H1 (cell line): ENCODE measurements around the gene SHC1. TPM values are rescaled to one million over a fixed set of nuclear protein-coding genes. Genes with fewer than 3 reads are reported as not detected.

Source experiments
- CTCF ChIA-PET: fragments of 300-600 bp; sonication (Branson Sonifier 250); formaldehyde crosslinking; loops from one replicate; lab custom pipeline; 2021; ENCODE audit not compliant: partially characterized antibody; lab: Charles Lee
- POLR2A ChIA-PET: fragments of 300-600 bp; sonication (Branson Sonifier 250); formaldehyde crosslinking; loops from one replicate; lab custom pipeline; 2021; ENCODE audit warnings: inconsistent platforms; ENCODE audit not compliant: partially characterized antibody; lab: Charles Lee
- DNase-seq, 2 experiments: peaks; one replicate each; pipeline versions ENCODE4 v3.0.0 to v3.0.0-alpha.2; 2010 to 2022; ENCODE audit warnings: low spot score in 2 of 2, low read depth in 1 of 2, mixed read lengths in 1 of 2
- FAIRE-seq: peaks from 2 replicates; lab custom pipeline; 2011; peaks lifted over from hg19 to GRCh38; lab: Jason Lieb, UNC
- H2AFZ ChIP-seq: 2 replicates; pipeline ENCODE4 v1.8.1; 2012; ENCODE audit warnings: low read length, inconsistent platforms
- H2AK5ac ChIP-seq: 2 replicates; pipeline ENCODE4 v1.6.1; 2013; ENCODE audit warnings: low read depth, low read length
- H2BK120ac ChIP-seq: replicated peaks from 2 replicates; pipeline ENCODE3; 2013; ENCODE audit warnings: low read depth, low read length, inconsistent platforms
- H2BK12ac ChIP-seq: 2 replicates; pipeline ENCODE4 v1.6.1; 2013; ENCODE audit warnings: low read depth, low read length
- H2BK15ac ChIP-seq: 2 replicates; pipeline ENCODE4 v1.6.1; 2013; ENCODE audit warnings: low read length
- H2BK20ac ChIP-seq: 2 replicates; pipeline ENCODE4 v1.6.1; 2013; ENCODE audit warnings: low read length
- H2BK5ac ChIP-seq: 2 replicates; pipeline ENCODE4 v1.6.1; 2013; ENCODE audit warnings: low read depth, low read length
- H3K14ac ChIP-seq: 2 replicates; pipeline ENCODE4 v1.6.1; 2013; ENCODE audit warnings: inconsistent platforms; ENCODE audit not compliant: insufficient read length
- H3K18ac ChIP-seq: 2 replicates; pipeline ENCODE4 v1.6.1; 2013; ENCODE audit warnings: low read length; ENCODE audit errors: extremely low read depth
- H3K23ac ChIP-seq: 2 replicates; pipeline ENCODE4 v1.6.1; 2013; ENCODE audit warnings: inconsistent platforms; ENCODE audit not compliant: insufficient read length
- H3K23me2 ChIP-seq: 2 replicates; pipeline ENCODE4 v1.6.1; 2013; ENCODE audit warnings: low read depth, low read length
- H3K27ac ChIP-seq: 2 replicates; pipeline ENCODE4 v1.6.1; 2011; ENCODE audit warnings: low read depth, low read length, inconsistent platforms
- H3K27me3 ChIP-seq, 4 experiments: replicated peaks in 1 of 4; 1 replicate in 1 of 4; 2 replicates in 3 of 4; pipeline versions ENCODE4 v1.6.1 to v1.8.1; 2011 to 2013; ENCODE audit warnings: low read length in 3 of 4, mild to moderate bottlenecking in 3 of 4, inconsistent platforms in 2 of 4, mixed read lengths in 2 of 4, moderate library complexity in 1 of 4; ENCODE audit not compliant: control insufficient read depth in 3 of 4, insufficient read depth in 3 of 4; ENCODE audit errors: extremely low read depth in 1 of 4
- H3K36me3 ChIP-seq, 4 experiments: 2 replicates each; pipeline versions ENCODE4 v1.6.1 to v1.8.1; 2011 to 2013; ENCODE audit warnings: mild to moderate bottlenecking in 4 of 4, low read length in 3 of 4, moderate library complexity in 2 of 4, control low read depth in 1 of 4, inconsistent platforms in 1 of 4; ENCODE audit not compliant: insufficient read depth in 4 of 4, control insufficient read depth in 2 of 4
- H3K4ac ChIP-seq: replicated peaks from 2 replicates; pipeline ENCODE3; 2013; ENCODE audit warnings: low read length, low read depth, mixed read lengths, inconsistent platforms; ENCODE audit not compliant: insufficient read length
- H3K4me1 ChIP-seq, 4 experiments: replicated peaks in 1 of 4; 1 replicate in 1 of 4; 2 replicates in 3 of 4; pipeline versions ENCODE4 v1.6.1 to v1.8.1; 2011 to 2013; ENCODE audit warnings: low read length in 3 of 4, inconsistent platforms in 2 of 4, mixed read lengths in 1 of 4; ENCODE audit not compliant: insufficient read depth in 4 of 4, control insufficient read depth in 3 of 4
- H3K4me2 ChIP-seq, 2 experiments: 2 replicates each; pipeline versions ENCODE4 v1.6.1 to v1.8.1; 2011 to 2013; ENCODE audit warnings: low read depth in 2 of 2, low read length in 2 of 2, control low read depth in 1 of 2, inconsistent platforms in 1 of 2, mild to moderate bottlenecking in 1 of 2; ENCODE audit not compliant: insufficient read depth in 1 of 2
- H3K4me3 ChIP-seq, 4 experiments: fragments of 200-600, 300-600 bp in 1 of 4; sonication (generic), shearing (Covaris generic), sonication (Bioruptor Twin) in 1 of 4; 2 replicates each; pipeline versions ENCODE4 v1.5.1 to v1.8.1; 2011 to 2016; ENCODE audit warnings: low read length in 4 of 4, low read depth in 3 of 4, control low read depth in 2 of 4, inconsistent platforms in 2 of 4, mild to moderate bottlenecking in 2 of 4, mixed read lengths in 1 of 4, moderate library complexity in 1 of 4; ENCODE audit not compliant: insufficient read depth in 2 of 4; ENCODE audit errors: extremely low read depth in 1 of 4
- H3K56ac ChIP-seq: replicated peaks from 2 replicates; pipeline ENCODE3; 2013; ENCODE audit warnings: low read depth, mild to moderate bottlenecking, mixed read lengths, low read length, inconsistent platforms; ENCODE audit not compliant: insufficient read length
- H3K79me1 ChIP-seq: 2 replicates; pipeline ENCODE4 v1.6.1; 2013; ENCODE audit warnings: low read depth, low read length, control low read depth
- H3K79me2 ChIP-seq, 2 experiments: 2 replicates each; pipeline versions ENCODE4 v1.6.1 to v1.8.1; 2012 to 2013; ENCODE audit warnings: low read length in 2 of 2, mild to moderate bottlenecking in 2 of 2, inconsistent platforms in 1 of 2; ENCODE audit not compliant: insufficient read depth in 2 of 2, control insufficient read depth in 1 of 2
- H3K9ac ChIP-seq, 4 experiments: replicated peaks in 1 of 4; 1 replicate in 1 of 4; 2 replicates in 3 of 4; pipeline versions ENCODE4 v1.6.1 to v1.8.1; 2011 to 2013; ENCODE audit warnings: low read depth in 3 of 4, low read length in 3 of 4, control low read depth in 2 of 4, mild to moderate bottlenecking in 2 of 4, moderate library complexity in 2 of 4, inconsistent platforms in 1 of 4; ENCODE audit errors: extremely low read depth in 1 of 4
- H3K9me3 ChIP-seq, 2 experiments: 2 replicates each; pipeline versions ENCODE4 v1.6.1 to v1.8.1; 2012 to 2013; ENCODE audit warnings: mild to moderate bottlenecking in 2 of 2, moderate library complexity in 2 of 2, control low read depth in 1 of 2, inconsistent platforms in 1 of 2, low read depth in 1 of 2, low read length in 1 of 2, mixed read lengths in 1 of 2; ENCODE audit not compliant: insufficient read depth in 2 of 2
- H4K20me1 ChIP-seq, 2 experiments: replicated peaks in 1 of 2; 2 replicates each; pipeline versions ENCODE3 to v1.8.1; 2011 to 2013; ENCODE audit warnings: inconsistent platforms in 2 of 2, low read length in 2 of 2, mild to moderate bottlenecking in 1 of 2; ENCODE audit not compliant: insufficient read depth in 2 of 2, control insufficient read depth in 1 of 2
- H4K5ac ChIP-seq: 2 replicates; pipeline ENCODE4 v1.6.1; 2013; ENCODE audit warnings: low read length, low read depth, mixed read lengths, inconsistent platforms; ENCODE audit not compliant: insufficient read length
- H4K8ac ChIP-seq: 2 replicates; pipeline ENCODE4 v1.8.0; 2013; ENCODE audit warnings: mild to moderate bottlenecking, moderate library complexity, low read length, inconsistent platforms; ENCODE audit not compliant: insufficient read depth; ENCODE audit errors: extremely low read depth
- H4K91ac ChIP-seq: replicated peaks from 2 replicates; pipeline ENCODE3; 2013; ENCODE audit warnings: low read length, mixed read lengths, inconsistent platforms; ENCODE audit not compliant: insufficient read length
- ATF2 ChIP-seq: IDR thresholded peaks from 2 replicates; pipeline ENCODE4 v1.6.1; 2012; ENCODE audit warnings: low read length, inconsistent platforms
- CEBPB ChIP-seq: IDR thresholded peaks from 2 replicates; pipeline ENCODE4 v1.6.1; 2012; ENCODE audit warnings: low read depth, low read length
- HDAC2 ChIP-seq, 2 experiments: fragments of 300-600 bp in 1 of 2; sonication (generic) in 1 of 2; IDR thresholded peaks; 2 replicates each; pipeline ENCODE4 v1.6.1; 2011 to 2012; ENCODE audit warnings: low read depth in 2 of 2, low read length in 2 of 2, mild to moderate bottlenecking in 2 of 2, moderate library complexity in 2 of 2, borderline replicate concordance in 1 of 2, inconsistent platforms in 1 of 2
- NRF1 ChIP-seq: IDR thresholded peaks from 2 replicates; pipeline ENCODE4 v1.6.1; 2011; ENCODE audit warnings: mild to moderate bottlenecking, low read depth, low read length, improper control_type of control experiment
- SAP30 ChIP-seq: fragments of 300-600 bp; sonication (generic); IDR thresholded peaks from 2 replicates; pipeline ENCODE4 v1.7.1; 2012; ENCODE audit warnings: low read length, moderate library complexity, mild to moderate bottlenecking, inconsistent platforms; ENCODE audit not compliant: insufficient read depth, insufficient replicate concordance
- SIN3A ChIP-seq, 2 experiments: IDR thresholded peaks in 1 of 2; conservative IDR thresholded peaks in 1 of 2; 2 replicates each; pipeline ENCODE4 v1.6.1; 2011 to 2012; ENCODE audit warnings: low read length in 2 of 2, improper control_type of control experiment in 1 of 2, low read depth in 1 of 2, mild to moderate bottlenecking in 1 of 2
- SP2 ChIP-seq: IDR thresholded peaks from 2 replicates; pipeline ENCODE4 v1.6.1; 2012; ENCODE audit warnings: mild to moderate bottlenecking, low read length, inconsistent platforms
- WGBS, 2 experiments: shearing (Covaris generic) in 1 of 2; methylation state at CpG; one replicate each; pipeline versions ENCODE4 v1.1.6 to v1.1.7; 2013 to 2015; ENCODE audit warnings: low lambda C conversion rate in 2 of 2, mixed read lengths in 2 of 2, inconsistent platforms in 1 of 2, low coverage in 1 of 2, missing lambda C conversion rate in 1 of 2; ENCODE audit not compliant: insufficient replicate concordance in 2 of 2, insufficient coverage in 1 of 2, insufficient read length in 1 of 2; ENCODE audit errors: extremely low coverage in 1 of 2, missing lambda C conversion rate in 1 of 2; 5-methylcytosine and 5-hydroxymethylcytosine counted together
- polyA plus RNA-seq, 7 experiments: library from polyadenylated mRNA; depleted of rRNA in 3 of 7; stranded (reverse) in 5 of 7; unstranded in 2 of 7; fragments of >200 nt in 5 of 7; fragments of 200-250 nt in 2 of 7; gene quantifications; 1 replicate in 5 of 7; 2 replicates in 1 of 7; 4 replicates in 1 of 7; pipeline versions ENCODE4 v1.2.1 to v1.2.3, GENCODE V29; 2011 to 2013; ENCODE audit warnings: missing spikeins in 2 of 7, mixed read lengths in 2 of 7
- total RNA-seq: library from RNA; stranded (reverse); fragmentation: NEBNext Ultra II Directional; extraction: Animal tissue kit (Norgen Biotek cat#: 25700); gene quantifications from 2 replicates; pipeline ENCODE4 v1.2.1, GENCODE V29; 2021
- TF ChIP-seq, protein P1 (sequence below): IDR thresholded peaks from 2 replicates; pipeline ENCODE4 v1.6.1; 2011; ENCODE audit warnings: low read length, improper control_type of control experiment

The SHC1 gene
- total and polyA plus RNA-seq, 2 of the 8 experiments (the other 6 are each of a cell fraction or from before 2014, with no cell fraction given), result 177 to 212 TPM

- H3K14ac ChIP-seq, result no peak overlapping the region
- POLR2A ChIA-PET, result interaction anchor here (0.7 to 42.8 kb wide), 7 partner anchors 6 to 55 kb away, joined by 3 to 702 read pairs (median 120); partner anchors contain the start of genes FLAD1, LENEP, PBXIP1 and PYGO2
- H4K5ac ChIP-seq, result peak overlapping the region; percentile 36
- peaks cover 3 to 13% (median 11%) of the 10 kb centered on the region in 4 experiments; a peak in 6 of 7 replicates for H3K4me1 ChIP-seq
- H3K27ac ChIP-seq, result peak overlapping the region; percentile 85
- H2BK5ac ChIP-seq, result peak overlapping the region; percentile 94
- H4K20me1 ChIP-seq, result peaks cover 2 to 8% of the 10 kb centered on the region in 2 experiments
- H2BK20ac ChIP-seq, result no peak overlapping the region
- peak overlapping the region; percentile 70 to 98 (median 86) for H3K9ac ChIP-seq
- peak overlapping the region; percentile 79 for H4K91ac ChIP-seq
- WGBS, 2 experiments, result 7% methylated on average over 16 of the region's 24 CpGs; no CpG with 5 or more reads in 1 of the 2 experiments
- no peak overlapping the region for H2BK120ac ChIP-seq
- H3K36me3 ChIP-seq, result peaks cover 9 to 20% (median 16%) of the 10 kb centered on the region in 4 experiments
- no peak overlapping the region for H3K18ac ChIP-seq
- DNase-seq, result no peak
- peaks cover 18% of the 10 kb centered on the region for H3K23me2 ChIP-seq
- no peak overlapping the region for H3K4ac ChIP-seq
- H3K4me2 ChIP-seq, result peak overlapping the region; percentile 78 to 94
- H3K56ac ChIP-seq, result peak overlapping the region; percentile 17
- CTCF ChIA-PET, result interaction anchor here (1.0 to 20.6 kb wide), 3 partner anchors 21 to 86 kb away, joined by 4 to 334 read pairs (median 5); partner anchors contain the start of gene LENEP
- no peak for FAIRE-seq
- H3K9me3 ChIP-seq, result no peaks in the 10 kb centered on the region
- H3K79me1 ChIP-seq, result no peaks in the 10 kb centered on the region; the same call in 1 of the 2 replicates
- H2AK5ac ChIP-seq, result no peak overlapping the region
- no peaks in the 10 kb centered on the region for H3K27me3 ChIP-seq
- H3K23ac ChIP-seq, result no peak overlapping the region
- H4K8ac ChIP-seq, result peak overlapping the region; percentile 29; the same call in 1 of the 2 replicates
- H2AFZ ChIP-seq, result no peak overlapping the region
- H2BK15ac ChIP-seq, result no peak overlapping the region
- peaks cover 19 to 46% of the 10 kb centered on the region in 2 experiments for H3K79me2 ChIP-seq
- H3K4me3 ChIP-seq, result peak overlapping the region; percentile 87 to 99 (median 96)
- peak overlapping the region; percentile 62; the same call in 1 of the 2 replicates for H2BK12ac ChIP-seq
- no peak for TF ChIP-seq HDAC2 (IDR thresholded peaks at IDR 0.05; ENCODE audit: borderline replicate concordance in 1 of 2, low read depth in 2 of 2, low read length in 2 of 2)
- TF ChIP-seq, protein P1, sequence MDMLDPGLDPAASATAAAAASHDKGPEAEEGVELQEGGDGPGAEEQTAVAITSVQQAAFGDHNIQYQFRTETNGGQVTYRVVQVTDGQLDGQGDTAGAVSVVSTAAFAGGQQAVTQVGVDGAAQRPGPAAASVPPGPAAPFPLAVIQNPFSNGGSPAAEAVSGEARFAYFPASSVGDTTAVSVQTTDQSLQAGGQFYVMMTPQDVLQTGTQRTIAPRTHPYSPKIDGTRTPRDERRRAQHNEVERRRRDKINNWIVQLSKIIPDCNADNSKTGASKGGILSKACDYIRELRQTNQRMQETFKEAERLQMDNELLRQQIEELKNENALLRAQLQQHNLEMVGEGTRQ, result no peak
- TF ChIP-seq SAP30, result peak; percentile 48
- no peak for TF ChIP-seq SP2
- no peak for TF ChIP-seq ATF2
- TF ChIP-seq SIN3A (conservative IDR thresholded peaks at IDR 0.05 in 1 of 2, IDR thresholded peaks at IDR 0.05 in 1 of 2; ENCODE audit: low read depth in 1 of 2, low read length in 2 of 2), result peak in 1 of 2 experiments; percentile 10; a peak in 1 of 4 replicates
- no peak for TF ChIP-seq NRF1
- no peak for TF ChIP-seq CEBPB
Observed at GRCh38 chr1:154975409-154976059, 5.0 kb upstream of the SHC1 start.
